Neural crest cell (in vitro differentiated cells): Measurements from ENCODE around the gene RBMS3. TPM values are rescaled to one million over a fixed set of nuclear protein-coding genes. Genes with fewer than 3 reads are reported as not detected.

ENCODE experiments used
- DNase-seq: peaks from one replicate; pipeline ENCODE4 v3.0.0; 2021; ENCODE audit warnings: low read depth, mixed read lengths, low spot score
- H3K27ac Mint-ChIP-seq: one replicate; pipeline ENCODE4 v1.8.0; 2021; ENCODE audit warnings: mild to moderate bottlenecking, mixed read lengths; ENCODE audit not compliant: unreplicated experiment
- H3K27me3 Mint-ChIP-seq: 2 replicates; pipeline ENCODE4 v1.8.0; 2021; ENCODE audit warnings: low read depth, mild to moderate bottlenecking, mixed read lengths
- H3K36me3 Mint-ChIP-seq: 2 replicates; pipeline ENCODE4 v1.8.0; 2021; ENCODE audit warnings: low read depth, mild to moderate bottlenecking, mixed read lengths
- H3K4me1 Mint-ChIP-seq: 2 replicates; pipeline ENCODE4 v1.8.0; 2021; ENCODE audit warnings: mixed read lengths
- H3K4me3 Mint-ChIP-seq: one replicate; pipeline ENCODE4 v1.8.0; 2021; ENCODE audit warnings: mild to moderate bottlenecking, mixed read lengths
- H3K9me3 Mint-ChIP-seq: 2 replicates; pipeline ENCODE4 v1.8.0; 2021; ENCODE audit warnings: mixed read lengths
- CTCF ChIP-seq: fragments of 200-600 bp; sonication (generic); conservative IDR thresholded peaks from 2 replicates; pipeline ENCODE4 v1.5.0; 2021; ENCODE audit warnings: antibody characterized with exemption, mild to moderate bottlenecking
- total RNA-seq: library from RNA; stranded (reverse); gene quantifications from 2 replicates; pipeline ENCODE4 v1.2.1, GENCODE V29; 2021

Gene RBMS3
- total RNA-seq, 1 donor from 2014 or later = 35.4 TPM

GRCh38 chr3:29686889-29687592, 406.2 kb downstream of the RBMS3 start:
- Mint-ChIP-seq H3K27me3 (no peaks in the 10 kb centered on the region), H3K9me3 (peaks cover 4% of the 10 kb centered on the region), H3K4me3 (no peak overlapping the region), H3K4me1 (peaks cover 36% of the 10 kb centered on the region), H3K36me3 (no peaks in the 10 kb centered on the region), H3K27ac (no peak overlapping the region)
- no peak for DNase-seq
- no peak for TF ChIP-seq CTCF

GRCh38 chr3:29690686-29691353, 409.9 kb downstream of the RBMS3 start:
- H3K4me1 Mint-ChIP-seq = peaks cover 57% of the 10 kb centered on the region

GRCh38 chr3:29693863-29694262, 413.0 kb downstream of the RBMS3 start:
- no peak for DNase-seq
- Mint-ChIP-seq H3K4me3 (peak overlapping the region; percentile 47), H3K4me1 (peaks cover 72% of the 10 kb centered on the region), H3K27ac (peak overlapping the region; percentile 81), H3K9me3 (no peaks in the 10 kb centered on the region), H3K27me3 (no peaks in the 10 kb centered on the region), H3K36me3 (no peaks in the 10 kb centered on the region)
- TF ChIP-seq CTCF = no peak

More at GRCh38 chr3:29690686-29691353, 409.9 kb downstream of the RBMS3 start:
- DNase-seq = no peak
- Mint-ChIP-seq H3K27me3 (no peaks in the 10 kb centered on the region), H3K36me3 (no peaks in the 10 kb centered on the region), H3K4me3 (no peak overlapping the region), H3K9me3 (peaks cover 2% of the 10 kb centered on the region), H3K27ac (no peak overlapping the region)
- TF ChIP-seq CTCF = no peak

GRCh38 chr3:29694331-29694730, 413.5 kb downstream of the RBMS3 start:
- Mint-ChIP-seq H3K4me3 (peak overlapping the region; percentile 47), H3K36me3 (no peaks in the 10 kb centered on the region), H3K9me3 (no peaks in the 10 kb centered on the region), H3K27me3 (no peaks in the 10 kb centered on the region), H3K27ac (no peak overlapping the region), H3K4me1 (peaks cover 72% of the 10 kb centered on the region)
- DNase-seq = no peak
- TF ChIP-seq CTCF = no peak

GRCh38 chr3:29694783-29695182, 413.9 kb downstream of the RBMS3 start:
- TF ChIP-seq CTCF = no peak
- peaks cover 72% of the 10 kb centered on the region for H3K4me1 Mint-ChIP-seq
- H3K36me3 Mint-ChIP-seq = no peaks in the 10 kb centered on the region
- no peak overlapping the region for H3K27ac Mint-ChIP-seq
- H3K4me3 Mint-ChIP-seq = peak overlapping the region; percentile 47
- no peaks in the 10 kb centered on the region for H3K27me3 Mint-ChIP-seq
- H3K9me3 Mint-ChIP-seq = no peaks in the 10 kb centered on the region
- no peak for DNase-seq
